Stimulated activated CD8-positive, alpha-beta memory T cell treated with anti-CD3 and anti-CD28 coated beads, Interleukin-12 subunit alpha, Interleukin-12 subunit beta, amount 100 ng/mL, for 4 hours (primary cell): ENCODE measurements around the gene ALDH5A1.
A peak's percentile ranks its signal among the peaks of the same experiment; 100 is the strongest.

Experiments used
- DNase-seq: peaks from one replicate; pipeline ENCODE4 v3.0.0-alpha.2; 2020; ENCODE audit warnings: low read depth

Gene ALDH5A1

GRCh38 chr6:24569811-24570210, 75.0 kb downstream of the ALDH5A1 start:
- no peak for DNase-seq

- DNase-seq, result no peak
Observed at GRCh38 chr6:24571361-24571760, 76.6 kb downstream of the ALDH5A1 start.

- DNase-seq, result no peak
Observed at GRCh38 chr6:24574809-24575208, 80.0 kb downstream of the ALDH5A1 start.

GRCh38 chr6:24576447-24576846, 81.7 kb downstream of the ALDH5A1 start:
- no peak for DNase-seq

GRCh38 chr6:24581084-24581669, 86.4 kb downstream of the ALDH5A1 start:
- peak; percentile 51 for DNase-seq

- DNase-seq, result peak; percentile 19
Observed at GRCh38 chr6:24583463-24584381, 89.0 kb downstream of the ALDH5A1 start.

- no peak for DNase-seq
Observed at GRCh38 chr6:24584382-24584720, 89.6 kb downstream of the ALDH5A1 start.
